ENCODE measurements around the gene CARD9. TPM values are rescaled to one million over a fixed set of nuclear protein-coding genes. Genes with fewer than 3 reads are reported as not detected.

CARD9 gene
- total and polyA plus RNA-seq, 2 donors = 2.8 to 3.5 TPM

Other genes starting within 250 kb of the CARD9 start
- 0.09 TPM for gene LHX3, start 168.5 kb downstream of the CARD9 start, total RNA-seq
- gene LHX3, start 168.5 kb downstream of the CARD9 start, polyA plus RNA-seq = 0.23 TPM
- 3.9 TPM for gene QSOX2, start 127.9 kb downstream of the CARD9 start, total RNA-seq
- 11.5 TPM for gene QSOX2, start 127.9 kb downstream of the CARD9 start, polyA plus RNA-seq
- 0.24 TPM for gene CCDC187, start 69.6 kb downstream of the CARD9 start, total RNA-seq
- gene CCDC187, start 69.6 kb downstream of the CARD9 start, polyA plus RNA-seq = 0.23 TPM
- 6.1 TPM for gene GPSM1, start 46.1 kb downstream of the CARD9 start, total RNA-seq
- gene GPSM1, start 46.1 kb downstream of the CARD9 start, polyA plus RNA-seq = 13.1 TPM
- 41.9 TPM for gene DNLZ, start 9.9 kb downstream of the CARD9 start, total RNA-seq
- 15.7 TPM for gene DNLZ, start 9.9 kb downstream of the CARD9 start, polyA plus RNA-seq
- gene SNAPC4, start 26.5 kb upstream of the CARD9 start, total RNA-seq = 2.1 TPM
- gene SNAPC4, start 26.5 kb upstream of the CARD9 start, polyA plus RNA-seq = 11.3 TPM
- gene ENTR1, start 36.9 kb upstream of the CARD9 start, total RNA-seq = 26.7 TPM
- gene ENTR1, start 36.9 kb upstream of the CARD9 start, polyA plus RNA-seq = 60.3 TPM
- 26.5 TPM for gene PMPCA, start 37.0 kb upstream of the CARD9 start, total RNA-seq
- gene PMPCA, start 37.0 kb upstream of the CARD9 start, polyA plus RNA-seq = 52.3 TPM
- 3.9 TPM for gene INPP5E, start 66.2 kb upstream of the CARD9 start, total RNA-seq
- 17.5 TPM for gene INPP5E, start 66.2 kb upstream of the CARD9 start, polyA plus RNA-seq
- 13.6 TPM for gene SEC16A, start 109.4 kb upstream of the CARD9 start, total RNA-seq
- gene SEC16A, start 109.4 kb upstream of the CARD9 start, polyA plus RNA-seq = 89.7 TPM
- 14.9 TPM for gene NOTCH1, start 172.4 kb upstream of the CARD9 start, total RNA-seq
- 15.9 TPM for gene NOTCH1, start 172.4 kb upstream of the CARD9 start, polyA plus RNA-seq

All from thymus (tissue), 2 donors.